Heart right ventricle (tissue), 12 donors: ENCODE results near the gene COX8A. TPM values are rescaled to one million over a fixed set of nuclear protein-coding genes. Genes with fewer than 3 reads are reported as not detected.

Experiments used
- polyA plus RNA-seq, 2 donors: library from polyadenylated mRNA; stranded (reverse); fragments of 200-250 nt; gene quantifications; one replicate each; pipeline ENCODE4 v1.2.3, GENCODE V29; 2013
- total RNA-seq, 10 donors: library from RNA; stranded (reverse); fragmentation: NEBNext Ultra II Directional in 3 of 10; extraction: Animal tissue kit (Norgen Biotek cat#: 25700) in 3 of 10; gene quantifications; one replicate each; pipeline versions ENCODE4 v1.2.1 to v1.2.4, GENCODE V29; 2021 to 2023
- donor health status: ischemic (EF 13 %, LVEDD 7.1; RV severe dilation, severe dysfunction).
- donor health status: healthy with polysubstance abuse.
- donor health status: DM: no; HTN: yes; CAD: no.
- donor health status: DM: no; HTN: no; CAD: no.
- donor health status: ischemic (EF 25% LVEDD 6.9; RV normal size, moderate dysfunction).
- donor health status: ischemic (EF 25% LVEDD 5.7; RV mildly dilated, moderate dysfunction).
- donor health status: healthy.
- donor health status: nonischemic (EF 11% LVEDD 7.7; RV severe dilation, severe dysfunction).
- donor health status: DM: yes; HTN: yes; CAD: no.
- donor health status: PGD.
- donor health status: ischemic (EF 29% LVEDD 5.4; RV normal size, mild dysfunction).
- donor health status: nonischemic (EF 23%, LVEDD 6.1; RV moderate dilation, normal function).

The COX8A gene
- total and polyA plus RNA-seq, 12 donors = 868 to 2,481 (median 1,100) TPM

Other genes starting within 250 kb of the COX8A start
- 10 to 100 TPM in 4 of 10 donors, 1 to 10 TPM in 6; 6.8 to 14.3 (median 8.9) TPM for gene ZFTA, start 205.8 kb upstream of the COX8A start, total RNA-seq
- 1 to 10 TPM; 4.6 to 7.5 TPM for gene ZFTA, start 205.8 kb upstream of the COX8A start, polyA plus RNA-seq
- gene SPINDOC, start 161.2 kb upstream of the COX8A start, total RNA-seq = 10 to 100 TPM in 5 of 10 donors, 1 to 10 TPM in 5; 7.0 to 13.2 (median 9.9) TPM
- 1 to 10 TPM; 9.4 to 9.7 TPM for gene SPINDOC, start 161.2 kb upstream of the COX8A start, polyA plus RNA-seq
- 10 to 100 TPM; 33.8 to 42.7 (median 39.0) TPM for gene MARK2, start 135.5 kb upstream of the COX8A start, total RNA-seq
- gene MARK2, start 135.5 kb upstream of the COX8A start, polyA plus RNA-seq = 10 to 100 TPM; 12.6 to 18.9 TPM
- 1 to 10 TPM; 1.1 to 8.4 (median 5.0) TPM for gene RCOR2, start 57.5 kb upstream of the COX8A start, total RNA-seq
- gene RCOR2, start 57.5 kb upstream of the COX8A start, polyA plus RNA-seq = 1 to 10 TPM; 4.4 to 5.4 TPM
- 10 to 100 TPM; 13.0 to 26.4 (median 19.7) TPM for gene NAA40, start 35.6 kb upstream of the COX8A start, total RNA-seq
- 10 to 100 TPM; 13.9 to 38.8 TPM for gene NAA40, start 35.6 kb upstream of the COX8A start, polyA plus RNA-seq
- 10 to 100 TPM; 47.0 to 58.2 (median 49.8) TPM for gene OTUB1, start 11.8 kb downstream of the COX8A start, total RNA-seq
- gene OTUB1, start 11.8 kb downstream of the COX8A start, polyA plus RNA-seq = 10 to 100 TPM; 34.9 to 87.0 TPM
- under 1 TPM; 0.17 to 0.83 (median 0.39) TPM for gene FLRT1, start 61.3 kb downstream of the COX8A start, total RNA-seq
- under 1 TPM; 0.22 to 0.44 TPM for gene FLRT1, start 61.3 kb downstream of the COX8A start, polyA plus RNA-seq
- gene MACROD1, start 191.5 kb downstream of the COX8A start, total RNA-seq = 100 to 1,000 TPM in 8 of 10 donors, 10 to 100 TPM in 2; 86.2 to 134 (median 115) TPM
- gene MACROD1, start 191.5 kb downstream of the COX8A start, polyA plus RNA-seq = 100 to 1,000 TPM in 1 of 2 donors, 10 to 100 TPM in 1; 77.6 to 497 TPM
- 100 to 1,000 TPM in 1 of 10 donors, 10 to 100 TPM in 9; 67.4 to 105 (median 87.9) TPM for gene STIP1, start 211.6 kb downstream of the COX8A start, total RNA-seq
- 100 to 1,000 TPM in 1 of 2 donors, 10 to 100 TPM in 1; 55.3 to 144 TPM for gene STIP1, start 211.6 kb downstream of the COX8A start, polyA plus RNA-seq
- 10 to 100 TPM in 1 of 10 donors, 1 to 10 TPM in 9; 2.3 to 30.8 (median 5.4) TPM for gene FERMT3, start 232.1 kb downstream of the COX8A start, total RNA-seq
- gene FERMT3, start 232.1 kb downstream of the COX8A start, polyA plus RNA-seq = 1 to 10 TPM; 7.5 to 9.2 TPM